GM20000 (cell line): ENCODE measurements around the gene RPL15.

Source experiments
- DNase-seq: peaks from one replicate; pipeline ENCODE4 v3.0.0; 2012; ENCODE audit warnings: low spot score
- TF ChIP-seq, protein P1 (sequence below): IDR thresholded peaks from 2 replicates; pipeline ENCODE4 v1.5.1; 2012; ENCODE audit warnings: mild to moderate bottlenecking, control low read depth; ENCODE audit errors: extremely low read depth, missing control alignments

Gene RPL15

GRCh38 chr3:23956701-23957100 is 39.8 kb downstream of the RPL15 start:
- no peak for DNase-seq
- TF ChIP-seq, protein P1, sequence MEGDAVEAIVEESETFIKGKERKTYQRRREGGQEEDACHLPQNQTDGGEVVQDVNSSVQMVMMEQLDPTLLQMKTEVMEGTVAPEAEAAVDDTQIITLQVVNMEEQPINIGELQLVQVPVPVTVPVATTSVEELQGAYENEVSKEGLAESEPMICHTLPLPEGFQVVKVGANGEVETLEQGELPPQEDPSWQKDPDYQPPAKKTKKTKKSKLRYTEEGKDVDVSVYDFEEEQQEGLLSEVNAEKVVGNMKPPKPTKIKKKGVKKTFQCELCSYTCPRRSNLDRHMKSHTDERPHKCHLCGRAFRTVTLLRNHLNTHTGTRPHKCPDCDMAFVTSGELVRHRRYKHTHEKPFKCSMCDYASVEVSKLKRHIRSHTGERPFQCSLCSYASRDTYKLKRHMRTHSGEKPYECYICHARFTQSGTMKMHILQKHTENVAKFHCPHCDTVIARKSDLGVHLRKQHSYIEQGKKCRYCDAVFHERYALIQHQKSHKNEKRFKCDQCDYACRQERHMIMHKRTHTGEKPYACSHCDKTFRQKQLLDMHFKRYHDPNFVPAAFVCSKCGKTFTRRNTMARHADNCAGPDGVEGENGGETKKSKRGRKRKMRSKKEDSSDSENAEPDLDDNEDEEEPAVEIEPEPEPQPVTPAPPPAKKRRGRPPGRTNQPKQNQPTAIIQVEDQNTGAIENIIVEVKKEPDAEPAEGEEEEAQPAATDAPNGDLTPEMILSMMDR, result no peak

GRCh38 chr3:23959135-23959900 is 42.4 kb downstream of the RPL15 start:
- TF ChIP-seq, protein P1, result no peak
- DNase-seq, result no peak

DNA sequence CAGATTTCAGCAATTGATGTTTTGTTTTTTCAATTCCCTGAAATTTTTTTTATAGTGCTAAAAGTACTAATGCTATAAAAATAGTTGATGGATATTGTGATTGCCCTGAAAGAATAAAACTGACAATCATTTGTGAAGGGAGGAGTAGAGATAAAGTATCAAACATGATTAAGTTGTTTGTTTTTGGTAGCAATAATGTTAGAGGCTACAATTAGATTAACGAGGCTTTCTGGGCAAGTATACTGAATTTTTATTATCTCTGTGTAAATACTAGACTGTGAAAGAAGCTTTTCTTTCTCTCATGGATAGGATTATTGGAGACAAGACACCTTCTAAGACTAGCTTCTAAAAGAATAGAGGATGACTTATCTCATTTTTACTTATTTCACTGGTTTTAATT is 43.7 kb downstream of the RPL15 start:
- TF ChIP-seq, protein P1, result no peak
- no peak for DNase-seq

GRCh38 chr3:23961066-23961465 is 44.1 kb downstream of the RPL15 start:
- TF ChIP-seq, protein P1, result no peak
- DNase-seq, result no peak

GRCh38 chr3:23961913-23962312 is 45.0 kb downstream of the RPL15 start:
- TF ChIP-seq, protein P1, result no peak
- no peak for DNase-seq

GRCh38 chr3:23964537-23965235 is 47.8 kb downstream of the RPL15 start:
- no peak for DNase-seq
- TF ChIP-seq, protein P1, result no peak

GRCh38 chr3:23966328-23966727 is 49.4 kb downstream of the RPL15 start:
- TF ChIP-seq, protein P1, result no peak
- DNase-seq, result no peak
